HTR-8/SVneo (cell line): ENCODE results near the gene DEXI.
"Not testable (repeated sequence)": the region's sequence is repeated elsewhere in the genome, so short reads cannot be mapped to it uniquely, and the experiment has no call there.

Experiments used
- DNase-seq: peaks from one replicate; pipeline ENCODE4 v3.0.0; 2011; ENCODE audit warnings: low spot score, mixed read lengths; ENCODE audit not compliant: insufficient read length
- FAIRE-seq: peaks from 2 replicates; lab custom pipeline; 2011; peaks lifted over from hg19 to GRCh38; lab: Jason Lieb, UNC

Gene DEXI

DNA sequence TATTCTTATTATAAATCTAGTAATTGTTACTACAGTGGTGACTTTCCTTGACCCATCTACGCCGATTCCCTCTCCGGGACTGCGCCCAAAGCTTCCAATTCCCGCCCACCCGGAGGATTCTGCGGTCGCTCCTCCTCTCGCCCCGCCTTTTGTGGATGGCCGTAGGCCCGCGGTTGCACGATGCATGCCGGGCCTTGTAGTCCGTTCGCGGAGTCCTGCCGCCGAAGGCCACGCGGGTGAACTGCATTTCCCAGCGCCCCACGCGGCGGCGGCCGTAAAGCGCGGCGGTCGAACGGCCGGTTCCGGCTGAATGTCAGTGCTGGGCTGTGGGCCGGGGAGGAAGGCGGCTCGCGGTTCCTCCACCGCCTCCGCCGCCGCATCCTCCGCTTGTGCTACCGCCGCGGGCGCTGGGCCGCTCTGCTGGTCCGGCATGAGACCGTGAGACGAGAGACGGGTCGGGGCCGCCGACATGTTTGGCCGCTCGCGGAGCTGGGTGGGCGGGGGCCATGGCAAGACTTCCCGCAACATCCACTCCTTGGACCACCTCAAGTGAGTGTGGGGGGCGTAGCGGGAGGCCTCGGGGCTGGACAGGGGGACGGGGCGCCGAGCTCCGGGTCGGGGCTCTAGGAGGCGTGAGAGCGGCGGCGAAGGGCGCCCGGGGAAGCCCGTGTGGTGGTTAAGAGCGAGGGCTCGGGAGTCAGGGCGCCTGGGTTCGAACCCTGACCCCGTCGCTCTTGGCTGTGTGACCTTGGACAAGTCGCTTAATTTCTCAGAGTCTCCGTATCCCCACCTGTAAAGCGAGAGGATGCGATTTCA is 2.2 kb upstream of the DEXI start, which contains the start of gene CLEC16A:
TSS of gene CLEC16A (plus strand) at position 316 of the 816 bp plus-strand sequence. CDS start at position 470, 154 bp downstream.
- FAIRE-seq, result peak; percentile 33
- peak; percentile 93 for DNase-seq

DNA sequence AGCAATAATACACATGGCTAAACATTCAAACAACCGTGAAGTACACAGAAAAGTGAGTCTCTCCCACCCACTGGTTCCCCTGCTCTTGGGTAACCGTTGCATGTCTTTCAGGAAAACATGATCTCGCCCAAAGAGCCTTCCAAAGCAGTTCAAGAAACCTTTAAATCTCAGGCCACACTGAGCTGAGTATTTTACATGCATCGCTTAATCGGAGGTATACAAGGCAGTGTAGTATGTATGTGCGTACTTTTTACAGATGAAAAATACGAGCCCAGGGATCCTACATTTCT is 741 bp upstream of the DEXI start:
- DNase-seq (no peak), FAIRE-seq (no peak)

DNA sequence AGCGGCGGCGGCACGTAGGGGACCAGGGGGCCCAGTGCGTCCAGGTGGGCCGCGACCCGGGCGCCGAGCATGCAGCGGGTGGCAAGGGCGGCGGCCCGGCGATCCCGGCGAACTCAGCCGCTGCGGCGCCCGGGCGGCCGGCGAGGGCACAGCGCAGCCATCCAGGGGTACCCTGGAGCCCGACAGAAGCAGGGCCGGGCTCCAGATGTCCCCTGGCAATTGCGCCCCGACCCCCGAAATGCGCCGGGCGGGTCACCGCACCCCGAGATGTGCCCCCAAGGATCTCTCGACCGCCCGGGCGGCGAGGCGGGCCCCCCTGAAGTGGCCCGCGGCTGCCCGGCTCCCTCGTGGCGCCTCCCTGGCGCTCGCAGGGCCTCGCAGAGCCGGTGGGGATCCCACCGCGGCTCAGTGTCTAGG is 325 bp downstream of the DEXI start:
- DNase-seq, FAIRE-seq: not testable (repeated sequence)

DNA sequence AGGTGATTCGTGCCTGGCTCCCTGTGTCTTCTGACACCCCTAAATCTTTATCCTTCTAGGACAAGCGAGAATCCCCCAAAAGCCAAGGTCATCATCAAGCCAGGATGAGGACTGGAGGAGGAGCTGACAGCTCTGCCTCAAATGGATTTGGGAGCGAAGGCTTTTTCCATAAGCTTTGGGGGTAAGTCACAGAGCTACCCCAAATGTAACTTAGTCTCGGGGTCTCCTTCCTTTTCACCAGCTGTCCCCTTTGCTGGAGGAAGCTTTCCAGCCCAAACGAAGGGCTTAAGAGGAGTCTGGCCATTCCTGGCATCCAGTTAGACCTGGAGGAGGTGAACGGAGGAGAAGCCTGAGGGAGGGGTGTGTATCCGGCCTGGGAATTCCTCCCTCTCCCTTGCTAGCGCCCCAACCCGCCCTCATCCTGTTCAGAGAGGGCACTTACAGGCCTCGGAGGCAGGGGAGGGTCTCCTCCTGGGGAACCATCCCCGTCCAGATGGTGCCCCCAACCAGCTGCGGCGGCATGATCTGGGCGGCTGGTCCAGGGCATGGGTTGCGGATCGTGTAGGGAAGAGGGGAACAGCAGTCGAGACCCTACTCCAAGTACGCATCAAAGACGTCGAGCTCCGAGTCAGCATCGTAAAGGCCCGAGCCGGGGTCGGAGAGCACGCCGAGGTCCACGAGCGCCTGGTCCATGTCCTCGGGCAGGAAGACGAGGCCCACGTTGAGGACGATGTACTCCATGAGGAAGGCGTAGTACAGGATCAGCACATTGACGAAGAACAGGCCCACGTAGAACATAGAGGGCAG is 938 bp downstream of the DEXI start:
- no peak for FAIRE-seq
- no peak for DNase-seq

DNA sequence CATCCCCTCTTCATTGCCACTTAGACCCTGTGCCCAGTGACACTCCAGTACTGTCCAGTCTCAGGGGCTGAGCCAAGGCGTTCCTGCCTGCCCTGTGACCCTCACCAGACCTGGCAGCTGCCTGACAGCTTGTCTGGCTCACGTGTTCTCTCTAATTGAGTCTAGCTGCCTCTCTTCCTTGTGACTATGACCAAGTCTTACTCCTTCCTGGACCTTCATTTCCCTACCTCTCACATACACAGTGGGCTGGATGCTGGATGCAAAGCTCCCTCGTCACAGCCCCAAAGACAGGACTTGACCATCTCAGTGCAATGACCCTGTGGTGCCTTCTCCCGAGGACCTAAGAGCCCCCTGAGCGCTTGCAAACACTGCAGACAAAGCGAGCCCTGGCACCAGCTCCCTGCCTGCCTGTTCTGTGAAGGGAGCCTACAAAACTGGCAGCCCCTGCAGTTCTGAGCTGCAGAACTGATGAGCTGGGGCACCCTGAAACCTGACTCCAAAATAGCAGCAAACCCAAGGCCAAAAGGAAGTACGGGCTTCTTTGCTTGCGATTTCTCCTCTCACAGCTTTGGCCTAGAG is 1.7 kb downstream of the DEXI start:
- FAIRE-seq (no peak), DNase-seq (no peak)

DNA sequence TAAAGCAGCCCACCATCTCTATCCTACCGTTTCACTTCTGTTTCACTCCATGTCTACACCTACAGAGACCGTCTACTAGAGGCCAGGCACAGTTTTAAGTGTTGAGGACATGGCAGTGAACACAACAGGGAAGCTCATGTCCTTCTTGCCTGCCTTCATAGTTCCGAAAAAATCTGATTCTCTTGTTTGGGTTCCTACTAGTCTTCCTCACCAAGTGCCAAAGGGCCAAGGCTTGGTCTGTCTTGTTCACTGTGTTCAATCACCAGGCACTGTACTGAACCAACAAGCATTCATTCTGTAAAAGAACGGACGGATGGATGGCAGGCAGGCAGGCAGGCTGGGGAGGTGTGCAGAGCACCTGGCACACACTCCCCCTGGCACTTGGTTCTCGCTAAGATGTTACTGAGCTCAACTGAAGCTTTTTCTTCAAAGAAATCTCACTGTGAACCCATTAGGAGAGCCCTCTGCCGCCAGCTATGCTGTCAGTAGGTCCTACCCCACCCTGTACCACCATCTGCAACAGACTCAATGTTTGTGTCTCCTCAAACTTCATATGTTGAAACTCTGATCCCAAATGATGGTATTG is 2.5 kb downstream of the DEXI start:
- DNase-seq (no peak), FAIRE-seq (no peak)

DNA sequence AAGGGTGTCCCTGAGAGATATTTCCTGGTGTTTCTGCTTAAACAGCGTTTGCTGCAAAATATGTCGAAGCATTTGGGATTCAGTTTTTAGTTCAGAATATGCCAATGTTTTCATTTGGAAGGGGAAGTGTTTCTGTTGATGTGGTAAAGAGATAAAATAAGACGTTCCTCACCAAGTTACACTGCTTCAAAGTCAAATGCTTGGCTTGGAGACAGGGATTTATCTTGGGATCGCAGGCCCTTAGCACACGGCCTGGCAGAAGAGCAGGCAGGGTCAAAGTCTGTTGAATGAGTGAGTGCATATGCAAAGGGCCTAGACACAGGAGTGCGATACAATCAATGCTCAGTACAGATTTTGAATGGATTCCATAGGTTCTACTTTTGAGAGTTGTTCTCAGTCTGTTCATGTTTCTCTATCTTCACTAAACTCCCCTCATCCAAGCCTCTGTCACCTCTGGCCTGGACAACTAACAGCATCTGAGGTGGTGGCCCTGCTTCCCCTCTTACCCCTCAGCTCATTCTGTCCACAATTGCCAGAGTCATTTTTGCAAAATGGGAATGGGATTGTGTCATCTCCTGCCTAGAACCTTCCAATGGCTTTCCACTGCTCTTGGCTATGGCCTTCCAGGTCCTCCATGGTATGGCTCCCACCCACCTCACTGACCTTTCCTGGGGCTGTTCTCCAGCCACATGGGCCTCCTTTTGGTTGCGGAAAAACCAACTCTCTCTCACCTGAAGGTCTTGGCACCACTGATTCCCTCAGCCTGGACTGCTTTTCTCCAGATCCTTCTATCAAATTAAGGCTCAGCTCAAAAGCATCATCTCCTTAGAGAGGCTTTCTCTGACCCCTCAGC is 3.2 kb downstream of the DEXI start:
- DNase-seq, result no peak
- FAIRE-seq, result no peak

DNA sequence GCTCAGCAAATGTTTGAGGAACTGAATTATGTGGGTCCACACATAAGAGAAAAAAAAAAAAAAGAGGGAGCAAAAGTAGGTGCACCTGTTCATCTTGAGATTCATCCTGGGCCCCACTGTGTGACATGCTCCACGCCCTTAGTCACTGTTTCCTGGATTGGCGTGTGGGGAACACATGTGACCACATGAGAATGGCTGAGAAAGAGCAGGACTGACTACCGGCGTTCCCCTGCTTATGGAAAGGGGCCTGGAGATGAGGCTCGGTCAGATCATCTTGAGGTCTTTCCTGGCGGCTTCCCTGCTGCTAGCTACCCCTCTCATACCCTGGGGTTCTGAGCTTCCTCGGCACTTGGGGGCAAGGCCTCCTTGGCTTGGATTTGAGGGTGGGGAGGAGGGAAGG is 3.9 kb downstream of the DEXI start:
- FAIRE-seq, result no peak
- DNase-seq, result no peak

DNA sequence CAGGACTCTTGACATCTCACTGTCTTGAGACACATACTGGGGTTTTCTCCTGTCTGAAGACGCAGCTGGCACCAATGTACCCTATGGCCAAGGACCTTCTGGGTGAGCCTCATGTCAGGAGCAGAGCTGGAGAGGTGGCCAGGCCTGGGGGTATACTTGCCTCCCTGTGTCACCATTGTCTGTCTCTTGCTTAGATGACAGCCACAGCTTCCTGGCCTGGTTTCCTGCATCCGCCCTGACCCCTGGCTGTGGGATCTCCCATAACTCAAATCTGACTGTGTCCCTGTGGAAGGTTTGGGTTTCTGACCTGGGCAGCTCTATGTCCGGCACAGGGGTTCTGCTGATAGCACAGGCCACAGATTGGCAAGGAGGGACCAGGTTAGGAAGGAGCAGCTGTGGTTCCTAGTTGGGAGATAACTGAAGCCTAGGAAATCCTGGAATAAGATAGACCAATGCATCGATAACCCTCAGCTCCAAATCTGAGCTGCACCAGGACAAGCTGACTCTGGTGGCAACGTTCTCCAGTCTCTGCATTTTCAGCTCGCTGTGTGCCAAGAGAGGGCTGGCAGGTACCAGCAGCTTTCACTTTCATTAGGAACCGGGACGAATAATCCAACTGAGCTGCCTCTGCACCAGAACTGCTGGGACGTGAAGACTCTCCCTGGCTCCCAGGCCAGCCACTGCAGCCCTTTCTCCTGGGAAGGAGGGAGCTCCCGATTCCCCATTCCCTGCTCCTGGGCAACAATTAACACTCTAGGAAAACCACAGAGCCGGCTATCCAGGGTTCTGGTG is 5.0 kb downstream of the DEXI start:
- DNase-seq (no peak), FAIRE-seq (no peak)

DNA sequence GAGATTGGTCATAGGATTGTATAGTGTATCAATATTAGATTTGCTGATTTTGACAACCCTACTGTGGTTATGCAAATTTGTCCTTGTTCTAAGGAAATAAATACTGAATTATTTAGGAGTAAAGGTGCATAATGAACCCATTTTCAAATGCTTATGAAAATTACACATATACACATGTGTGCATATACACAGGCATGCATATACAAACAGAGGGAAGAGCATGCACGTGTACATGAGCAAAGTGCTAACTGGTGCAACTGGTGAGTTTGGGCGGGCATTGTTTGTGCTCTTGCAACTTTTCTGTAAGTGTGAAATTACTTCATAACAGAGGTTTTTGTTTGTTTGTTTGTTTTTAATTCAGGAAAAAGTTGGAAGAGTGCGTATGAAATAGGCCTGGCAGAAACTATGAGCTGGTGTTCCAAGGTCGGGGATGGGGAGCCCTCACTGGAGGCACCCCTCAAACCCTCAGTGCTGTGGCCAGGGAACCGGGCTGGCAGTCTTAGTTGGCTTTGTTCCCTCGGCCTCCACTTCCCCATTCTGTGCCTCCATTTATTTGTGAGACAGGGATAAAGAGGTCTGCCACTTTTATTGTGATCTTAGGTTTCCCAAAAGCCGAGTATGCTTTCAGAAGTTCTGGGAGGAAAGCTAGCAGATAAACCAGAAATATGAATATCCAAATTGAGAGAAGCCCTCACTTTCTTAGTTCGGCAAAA is 5.8 kb downstream of the DEXI start:
- no peak for FAIRE-seq

DNA sequence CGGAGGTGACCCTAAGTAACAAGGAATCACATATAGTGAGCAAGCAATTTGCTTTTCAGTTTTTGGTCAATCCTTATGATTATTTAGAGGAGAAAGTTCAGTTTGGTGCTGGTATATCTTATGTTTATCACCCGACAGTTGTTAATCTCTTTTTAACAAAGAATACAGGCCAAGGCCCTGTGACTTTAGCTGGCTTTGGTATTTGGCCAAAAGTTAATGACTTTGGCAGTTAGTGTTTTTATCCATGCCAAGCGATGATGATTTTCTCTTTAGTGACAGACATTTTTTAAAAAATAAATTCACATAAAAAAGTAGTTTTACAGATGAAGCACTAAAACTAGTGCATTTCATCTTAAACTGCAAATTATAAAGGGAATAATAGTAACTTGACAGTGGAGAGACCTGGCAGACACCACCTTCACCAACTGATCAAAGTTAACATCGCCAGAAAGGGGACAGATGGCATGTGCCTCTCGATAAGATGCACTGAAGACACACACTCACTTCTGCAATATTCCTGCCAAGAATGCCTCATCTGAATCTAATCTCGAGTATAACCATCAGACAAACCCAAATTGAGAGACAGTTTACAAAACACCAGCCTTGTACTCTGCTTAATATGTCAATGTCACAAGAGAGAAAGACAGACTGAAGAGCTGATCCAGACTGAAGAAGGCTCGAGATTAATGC is 6.9 kb downstream of the DEXI start:
- DNase-seq, result no peak
- FAIRE-seq, result no peak

More for the DNA sequence above, 5.8 kb downstream of the DEXI start:
- DNase-seq, result no peak

DNA sequence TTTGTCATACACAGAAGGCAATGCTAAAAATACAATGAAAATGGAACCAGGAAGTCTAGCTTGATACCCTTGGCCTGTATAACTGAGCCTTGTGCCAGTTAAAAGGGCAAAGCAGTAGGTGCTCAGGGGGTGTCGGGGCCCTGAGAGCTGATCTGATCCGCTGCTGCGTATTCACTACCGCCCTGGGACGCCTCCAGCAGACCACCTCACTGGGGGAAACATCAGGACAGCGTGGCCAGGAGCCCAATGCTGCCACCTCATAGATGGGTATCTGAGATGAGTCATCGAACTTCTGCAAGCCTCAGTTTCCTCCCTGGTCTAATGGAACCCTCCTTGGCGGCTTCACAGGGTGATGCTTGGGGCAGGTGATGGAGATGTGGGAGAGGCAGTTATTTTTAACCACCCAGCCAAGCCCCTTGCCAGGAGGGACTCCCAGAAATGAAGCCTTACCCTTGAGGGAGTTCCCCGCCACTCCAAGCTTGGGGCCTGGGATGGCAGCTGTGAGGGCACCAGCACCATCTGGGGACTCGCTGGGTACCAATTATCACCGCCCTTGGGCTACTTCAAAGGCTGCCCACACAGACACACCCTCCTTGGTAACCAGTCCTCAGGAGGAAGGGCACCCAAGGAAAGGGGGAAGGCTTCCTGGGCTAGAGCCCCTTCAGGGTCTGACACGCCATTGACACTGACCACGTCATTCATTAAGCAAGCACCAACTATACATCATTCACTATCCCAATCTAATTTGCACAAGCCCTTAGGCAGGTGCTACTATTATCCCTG is 7.8 kb downstream of the DEXI start:
- FAIRE-seq, result no peak
- DNase-seq, result no peak

DNA sequence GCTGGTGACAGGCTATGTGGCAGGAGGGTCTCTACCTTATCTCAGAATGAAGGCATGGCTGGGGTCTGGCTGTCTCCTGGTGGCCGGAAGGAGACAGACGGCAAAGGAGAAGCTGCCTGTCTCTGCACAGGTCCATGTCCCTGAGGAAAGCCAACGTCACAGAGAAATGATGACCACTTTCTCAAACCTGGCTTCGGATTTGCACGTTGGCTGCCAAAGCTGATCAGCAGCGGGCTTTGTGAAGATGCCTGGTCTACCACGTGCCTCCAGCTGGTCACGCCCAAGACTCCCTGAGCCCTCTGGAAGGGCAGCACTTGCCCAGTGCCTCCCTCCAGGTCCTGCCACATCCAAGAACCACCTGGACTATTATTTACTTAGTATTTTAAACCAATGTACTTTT is 8.4 kb downstream of the DEXI start:
- no peak for FAIRE-seq
- no peak for DNase-seq

DNA sequence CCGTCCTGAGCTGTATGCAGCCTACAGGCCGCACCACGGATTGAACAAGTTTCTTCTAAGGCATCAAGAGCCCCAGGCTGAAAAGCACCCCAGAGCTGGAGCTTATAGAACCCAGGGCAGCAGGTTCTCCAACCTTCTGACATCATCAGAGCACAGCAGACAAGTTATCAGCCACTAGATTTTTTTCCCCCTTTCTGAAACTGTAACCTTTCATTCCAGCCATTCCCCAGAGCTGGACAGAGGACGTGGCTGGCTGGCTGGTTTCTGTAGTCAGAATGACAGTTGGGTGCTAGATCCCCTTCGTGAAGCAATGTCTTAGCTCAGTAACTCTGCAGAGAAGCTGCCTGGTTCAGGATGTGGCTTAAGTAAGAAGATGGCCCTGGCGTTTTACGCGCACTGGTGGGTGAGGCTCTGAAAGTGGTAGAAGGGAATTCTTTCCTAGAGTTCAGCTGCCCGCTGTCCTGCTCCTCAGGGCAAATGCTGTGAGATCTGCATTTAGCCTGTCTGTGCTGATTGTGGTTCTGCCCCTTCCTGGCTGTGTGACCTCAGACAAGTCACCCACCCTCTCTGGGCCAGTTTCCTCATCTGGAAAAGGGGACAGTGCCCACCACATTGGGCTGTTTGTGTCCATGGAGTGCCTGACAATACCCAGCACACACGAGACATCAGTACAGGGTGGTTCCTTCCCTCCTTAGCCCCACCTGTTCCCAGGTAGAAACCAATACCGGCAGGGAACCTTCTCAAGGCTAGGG is 9.1 kb downstream of the DEXI start:
- FAIRE-seq (no peak), DNase-seq (no peak)

DNA sequence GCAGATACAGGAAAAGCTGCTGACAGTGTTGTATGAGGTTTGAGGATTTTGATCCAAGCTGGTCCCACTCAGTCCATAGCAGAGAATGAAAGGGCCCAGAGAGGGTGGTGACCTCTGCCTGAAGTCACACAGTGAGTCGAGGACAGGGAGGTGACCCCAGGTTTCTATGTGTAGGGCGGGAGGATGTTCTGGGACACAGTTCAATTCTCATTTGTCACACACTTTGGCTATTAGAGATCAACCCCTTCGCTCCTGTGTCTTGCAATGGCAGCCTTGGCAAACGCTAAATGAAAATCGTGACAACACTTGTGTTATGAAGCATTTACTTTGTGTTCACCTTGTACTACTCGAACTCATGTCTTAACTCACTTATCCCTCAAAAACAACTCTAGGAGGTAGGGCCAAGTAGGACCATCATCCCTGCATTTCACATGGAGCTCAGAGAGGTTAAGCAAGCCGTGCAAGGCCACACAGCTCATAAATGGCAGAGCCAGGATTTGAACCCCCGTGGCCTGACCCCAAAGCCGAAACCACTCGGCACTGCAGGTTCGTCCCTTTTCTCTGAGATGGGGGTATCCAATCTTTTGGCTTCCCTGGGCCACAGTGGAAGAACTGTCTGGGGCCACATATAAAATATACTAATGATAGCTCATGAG is 10.2 kb downstream of the DEXI start:
- FAIRE-seq, result no peak
- DNase-seq, result no peak

DNA sequence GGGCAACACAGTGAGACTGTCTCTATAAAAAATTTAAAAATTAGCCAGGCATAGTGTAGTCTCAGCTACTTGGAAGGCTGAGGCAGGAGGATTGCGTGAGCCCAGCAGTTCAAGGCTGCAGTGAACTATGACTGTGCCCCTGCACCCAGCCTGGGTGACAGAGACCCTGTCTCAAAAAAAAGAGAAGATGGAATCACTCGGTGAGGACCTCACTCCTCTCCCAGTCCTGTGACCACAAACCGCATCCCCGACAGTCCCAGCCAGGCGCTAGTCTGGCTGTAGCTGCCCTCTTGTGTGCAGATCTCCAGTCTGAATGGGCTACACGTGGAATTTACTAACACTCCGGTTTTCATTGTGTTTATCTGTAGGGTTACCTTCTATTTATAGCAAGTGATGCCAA is 11.1 kb downstream of the DEXI start:
- DNase-seq (no peak), FAIRE-seq (no peak)
